Activated CD4-positive, alpha-beta T cell treated with anti-CD3 and anti-CD28 coated beads, Interleukin-2, amount 50 U/mL, for 4 hours (primary cell): ENCODE data around the gene C16orf54.
A peak's percentile ranks its signal among the peaks of the same experiment; 100 is the strongest.
"Not testable (repeated sequence)": the region's sequence is repeated elsewhere in the genome, so short reads cannot be mapped to it uniquely, and the experiment has no call there.

ENCODE experiments used
- DNase-seq, 2 experiments: peaks; one replicate each; pipeline ENCODE4 v3.0.0-alpha.2; 2020

C16orf54 gene

GRCh38 chr16:29767062-29767461 lies 21.3 kb upstream of the C16orf54 start:
- DNase-seq, result no peak

DNA sequence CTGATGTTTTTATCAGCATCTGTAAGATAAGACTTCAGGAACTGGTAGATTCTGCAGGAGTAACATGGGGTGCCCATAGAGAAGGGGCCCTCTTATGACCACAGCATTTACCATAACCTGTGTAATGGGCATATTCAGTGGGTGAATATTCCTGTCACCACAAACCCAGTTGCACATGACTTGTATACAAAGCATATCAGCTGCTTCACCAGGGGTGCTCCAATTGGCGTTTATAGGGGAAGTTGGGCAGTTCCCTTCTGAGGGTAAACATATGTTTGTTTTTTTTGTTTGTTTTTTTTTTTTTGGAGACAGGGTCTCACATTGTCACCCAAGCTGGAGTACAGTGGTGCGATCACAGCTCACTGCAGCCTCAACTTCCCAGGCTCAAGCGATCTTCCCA lies 20.8 kb upstream of the C16orf54 start:
- DNase-seq, result no peak

GRCh38 chr16:29765167-29766032 lies 19.6 kb upstream of the C16orf54 start:
- no peak for DNase-seq

DNA sequence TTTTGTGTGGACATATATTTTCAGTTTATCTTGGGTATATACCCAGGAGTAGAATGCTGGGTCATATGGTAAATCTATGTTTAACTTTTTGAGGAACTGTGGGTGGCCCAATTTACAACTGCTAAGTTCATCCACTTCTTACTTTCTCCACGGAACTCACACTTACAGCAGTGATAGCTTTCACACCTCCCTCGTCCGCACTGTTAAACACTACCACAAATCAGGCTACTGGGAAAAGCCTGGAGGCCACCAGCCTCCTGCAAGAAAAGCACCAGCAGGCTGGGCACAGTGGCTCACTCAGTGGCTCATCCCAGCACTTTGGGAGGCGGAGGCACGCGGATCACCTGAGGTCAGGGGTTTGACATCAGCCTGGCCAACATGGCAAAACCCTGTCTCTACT lies 17.5 kb upstream of the C16orf54 start:
- DNase-seq, result no peak

GRCh38 chr16:29761882-29762281 lies 16.1 kb upstream of the C16orf54 start:
- no peak for DNase-seq

DNA sequence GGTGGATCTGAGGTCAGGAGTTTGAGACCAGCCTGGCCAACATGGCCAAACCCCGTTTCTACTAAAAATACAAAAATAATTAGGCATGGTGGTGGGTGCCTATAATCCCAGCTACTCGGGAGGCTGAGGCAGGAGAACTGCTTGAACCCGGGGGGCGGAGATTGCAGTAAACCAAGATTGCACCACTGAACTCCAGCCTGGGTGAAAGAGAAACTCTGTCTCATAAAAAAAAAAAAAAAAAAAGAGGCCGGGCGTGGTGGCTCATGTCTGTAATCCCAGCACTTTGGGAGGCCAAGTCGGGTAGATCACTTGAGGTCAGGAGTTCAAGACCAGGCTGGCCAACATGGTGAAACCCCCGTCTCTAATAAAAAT lies 15.5 kb upstream of the C16orf54 start:
- not testable (repeated sequence) for DNase-seq

DNA sequence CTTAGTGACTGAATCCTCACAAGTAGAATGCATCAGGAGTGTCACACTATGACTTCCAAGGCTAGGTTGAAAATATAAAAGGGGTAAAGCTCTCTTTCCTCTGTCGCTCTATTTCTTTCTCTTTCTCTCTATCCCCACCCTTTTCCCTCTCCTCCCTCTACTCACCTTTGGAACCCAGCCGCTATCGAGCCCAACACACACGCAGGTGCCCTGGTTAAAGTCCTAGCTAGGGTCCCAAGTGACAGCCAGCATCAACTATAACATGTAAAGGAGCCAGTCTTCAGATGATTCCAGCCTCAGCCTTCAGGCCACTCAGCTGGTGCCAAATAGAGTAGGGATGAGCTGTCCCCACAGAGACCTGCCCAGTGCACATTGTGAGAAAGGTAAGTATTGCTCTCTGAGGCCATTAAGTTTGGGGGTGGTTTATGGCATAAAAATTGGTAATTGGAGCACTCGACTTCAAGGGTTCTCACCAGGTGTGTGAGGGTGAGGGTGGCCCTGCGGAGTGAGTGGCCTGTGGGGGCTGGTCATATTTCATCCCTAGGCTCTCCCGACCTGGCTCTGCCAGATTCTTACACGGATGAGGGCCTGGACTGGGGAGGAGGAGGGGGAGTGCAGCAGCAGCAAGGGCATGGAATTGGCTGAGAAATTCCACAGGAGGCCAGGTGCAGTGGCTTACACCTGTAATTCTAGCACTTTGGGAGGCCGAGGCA lies 14.9 kb upstream of the C16orf54 start:
- DNase-seq, result no peak

GRCh38 chr16:29757950-29758466 lies 12.2 kb upstream of the C16orf54 start:
- DNase-seq, result no peak

GRCh38 chr16:29757086-29757485 lies 11.3 kb upstream of the C16orf54 start:
- not testable (repeated sequence) for DNase-seq

DNA sequence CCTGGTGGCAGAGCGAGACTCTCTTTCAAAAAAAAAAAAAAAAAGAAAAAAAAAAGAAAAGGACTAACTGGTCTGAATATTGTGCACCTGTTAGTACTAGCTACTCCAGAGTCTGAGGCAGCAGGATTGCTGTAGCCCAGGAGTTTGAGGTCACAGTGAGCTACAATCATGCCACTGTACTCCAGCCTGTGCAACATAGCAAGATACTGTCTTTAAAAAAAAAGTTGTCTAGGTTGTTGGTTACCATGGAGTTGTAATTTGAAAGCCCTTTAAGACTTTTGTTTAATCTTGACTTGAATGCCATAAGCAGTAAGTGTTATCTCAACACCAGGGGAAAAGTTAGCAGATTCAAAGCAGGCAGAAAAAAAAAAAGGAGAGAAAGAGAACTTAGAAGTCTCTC lies 10.9 kb upstream of the C16orf54 start:
- no peak for DNase-seq

GRCh38 chr16:29753516-29753915 lies 7.7 kb upstream of the C16orf54 start:
- no peak for DNase-seq

GRCh38 chr16:29748760-29749149 lies 3.0 kb upstream of the C16orf54 start:
- not testable (repeated sequence) for DNase-seq

DNA sequence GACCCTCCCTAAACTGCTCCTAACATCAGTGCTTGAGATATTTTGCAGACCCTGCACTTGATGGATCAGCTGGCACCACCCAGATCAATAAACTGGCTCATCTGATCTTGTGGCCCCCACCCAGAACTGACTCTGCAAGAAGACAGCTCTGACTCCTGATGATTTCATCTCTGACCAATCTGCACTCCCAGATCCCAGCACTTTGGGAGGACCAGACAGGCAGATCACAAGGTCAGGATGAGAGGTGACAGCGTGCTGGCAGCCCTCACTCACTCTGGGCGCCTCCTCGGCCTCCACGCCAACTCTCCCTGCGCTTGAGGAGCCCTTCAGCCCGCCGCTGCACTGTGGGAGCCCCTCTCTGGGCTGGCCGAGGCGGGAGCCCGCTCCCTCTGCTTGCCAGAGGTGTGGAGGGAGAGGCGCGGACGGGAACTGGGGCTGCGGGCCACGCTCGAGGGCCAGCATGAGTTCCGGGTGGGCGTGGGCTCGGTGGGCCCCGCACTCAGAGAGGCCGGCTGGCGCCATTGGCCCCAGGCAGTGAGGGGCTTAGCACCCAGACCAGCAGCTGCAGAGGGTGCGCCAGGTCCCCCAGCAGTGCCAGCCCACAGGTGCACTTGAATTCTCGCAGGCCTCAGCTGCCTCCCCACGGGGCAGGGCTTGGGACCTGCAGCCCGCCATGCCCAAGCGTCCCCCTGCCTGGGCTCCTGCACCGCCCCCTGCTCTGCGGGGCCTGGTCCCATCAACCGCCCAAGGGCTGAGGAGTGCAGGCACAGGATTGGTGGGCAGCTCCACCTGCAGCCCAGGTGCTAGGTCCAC lies 2.4 kb upstream of the C16orf54 start:
- DNase-seq, result no peak

- not testable (repeated sequence) for DNase-seq
Measured at GRCh38 chr16:29746518-29746917, 728 bp upstream of the C16orf54 start.

DNA sequence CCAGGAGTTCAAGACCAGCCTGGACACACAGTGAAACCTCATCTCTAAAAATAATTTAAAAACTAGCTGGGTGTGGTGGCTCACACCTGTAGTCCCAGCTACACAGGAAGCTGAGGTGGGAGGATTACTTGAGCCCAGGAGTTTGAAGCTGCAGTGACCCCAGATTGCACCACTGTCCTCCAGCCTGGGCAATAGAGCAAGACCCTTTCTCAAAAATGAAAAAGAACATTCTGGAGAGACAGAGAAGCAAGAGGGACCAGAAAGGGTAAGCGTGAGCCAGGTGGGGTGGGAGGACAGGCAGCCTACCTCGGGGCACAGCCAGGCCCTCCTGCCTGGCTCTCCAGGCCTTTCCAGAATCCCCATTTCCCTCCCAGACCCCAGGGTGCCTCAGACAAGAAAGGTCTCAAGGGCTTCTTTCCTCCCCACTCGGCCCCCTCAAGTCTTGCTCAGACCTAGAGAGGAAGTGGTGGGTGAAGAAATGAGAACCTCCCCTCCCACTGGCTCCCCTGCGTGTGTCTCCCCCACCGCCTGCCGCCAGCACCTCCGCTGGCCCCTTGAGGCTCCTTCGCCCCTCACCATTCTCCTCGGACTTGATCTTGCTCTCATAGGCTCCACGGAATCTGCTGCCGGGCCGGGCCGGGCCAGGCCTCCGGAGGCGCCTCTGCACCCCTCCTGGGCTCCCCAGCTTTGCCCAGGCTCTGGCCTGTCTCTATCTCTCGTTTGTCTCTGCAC lies 503 bp downstream of the C16orf54 start:
- peak; percentile 26 to 36 for DNase-seq

GRCh38 chr16:29744541-29745101 lies 1.2 kb downstream of the C16orf54 start:
- DNase-seq, result no peak

- no peak for DNase-seq
Measured at GRCh38 chr16:29743827-29744531, 1.8 kb downstream of the C16orf54 start.

GRCh38 chr16:29743475-29743826 lies 2.3 kb downstream of the C16orf54 start:
- no peak for DNase-seq

- DNase-seq, result no peak
Measured at GRCh38 chr16:29742683-29743275, 3.0 kb downstream of the C16orf54 start.

- not testable (repeated sequence) for DNase-seq
Measured at GRCh38 chr16:29740630-29741015, 5.2 kb downstream of the C16orf54 start.
